DMS79 (cell line): ENCODE measurements around the gene TPPP.
"Not testable (repeated sequence)": the region's sequence is repeated elsewhere in the genome, so short reads cannot be mapped to it uniquely, and the experiment has no call there.

Source experiments
- DNase-seq: peaks from one replicate; lab custom pipeline; 2025; lab: John Stamatoyannopoulos, UW

The TPPP gene

DNA sequence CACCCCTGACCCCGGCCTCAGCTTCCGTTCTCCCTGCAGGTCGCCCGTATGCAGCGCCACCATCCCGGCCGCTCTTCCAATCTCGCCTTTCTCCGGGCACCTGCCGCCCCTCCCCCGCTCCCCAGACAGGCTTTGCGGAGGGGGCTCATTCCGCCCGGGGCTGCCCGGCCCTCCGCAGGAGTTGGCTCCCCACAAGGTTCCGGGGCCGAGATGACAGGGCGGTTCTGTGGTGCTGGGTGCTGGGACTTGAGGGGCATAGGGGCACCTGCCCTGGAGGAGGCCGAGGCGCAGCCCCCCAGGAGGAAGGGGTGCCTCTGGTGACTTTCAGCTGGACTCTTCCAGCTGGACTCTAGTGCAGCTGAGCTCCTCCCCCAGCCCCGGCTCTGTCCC lies 885 bp upstream of the TPPP start:
- DNase-seq, result not testable (repeated sequence)

DNA sequence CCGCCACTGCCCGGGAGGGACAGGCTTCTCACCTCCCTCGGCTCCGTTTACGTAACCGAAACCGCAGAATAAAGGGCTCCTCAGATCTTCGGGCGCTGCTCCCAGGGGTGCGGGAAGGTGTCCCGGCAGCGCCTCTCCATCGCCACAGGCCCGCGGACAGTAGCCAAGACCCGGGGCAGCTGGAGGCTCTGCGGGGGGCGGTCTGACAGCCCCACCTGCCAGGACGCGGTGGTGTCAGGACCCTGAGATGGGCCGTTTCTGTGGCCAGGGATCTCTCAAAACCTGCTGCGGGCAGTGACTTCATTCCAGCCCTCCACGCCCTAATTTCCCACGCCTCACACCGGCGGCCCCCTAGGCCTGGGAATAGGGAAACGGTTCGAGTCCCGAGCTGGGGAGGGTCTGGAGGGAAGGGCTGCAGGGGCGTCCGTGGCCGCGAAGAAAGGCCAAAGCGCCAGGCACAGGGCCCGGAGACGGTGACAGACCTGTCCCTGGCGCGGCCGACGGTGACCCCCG lies 567 bp downstream of the TPPP start:
- not testable (repeated sequence) for DNase-seq

DNA sequence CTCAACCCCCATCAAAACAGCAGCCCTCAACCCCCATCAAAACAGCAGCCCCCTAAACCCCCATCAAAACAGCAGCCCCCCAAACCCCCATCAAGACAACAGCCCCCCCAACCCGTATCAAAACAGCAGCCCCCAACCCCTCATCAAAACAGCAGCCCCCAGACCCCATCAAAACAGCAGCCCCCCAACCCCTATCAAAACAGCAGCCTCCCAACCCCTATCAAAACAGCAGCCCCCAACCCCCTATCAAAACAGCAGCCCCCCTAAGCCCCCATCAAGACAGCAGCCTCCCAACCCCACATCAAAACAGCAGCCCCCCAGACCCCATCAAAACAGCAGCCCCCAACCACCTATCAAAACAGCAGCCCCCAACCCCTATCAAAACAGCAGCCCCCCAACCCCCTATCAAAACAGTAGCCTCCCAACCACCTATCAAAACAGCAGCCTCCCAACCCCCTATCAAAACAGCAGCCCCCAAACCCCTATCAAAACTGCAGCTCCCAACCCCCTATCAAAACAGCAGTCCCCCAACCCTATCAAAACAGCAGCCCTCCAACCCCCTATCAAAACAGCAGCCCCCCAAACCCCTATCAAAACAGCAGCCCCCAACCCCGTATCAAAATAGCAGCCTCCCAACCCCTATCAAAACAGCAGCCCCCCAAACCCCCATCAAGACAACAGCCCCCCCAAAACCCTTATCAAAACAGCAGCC lies 1.2 kb downstream of the TPPP start:
- DNase-seq, result no peak

GRCh38 chr5:691049-691448 lies 2.1 kb downstream of the TPPP start:
- DNase-seq, result not testable (repeated sequence)

- DNase-seq, result not testable (repeated sequence)
Observed at GRCh38 chr5:690293-690692, 2.9 kb downstream of the TPPP start.

GRCh38 chr5:688348-689010 lies 4.7 kb downstream of the TPPP start:
- DNase-seq, result not testable (repeated sequence)

GRCh38 chr5:686936-687335 lies 6.2 kb downstream of the TPPP start:
- DNase-seq, result not testable (repeated sequence)

DNA sequence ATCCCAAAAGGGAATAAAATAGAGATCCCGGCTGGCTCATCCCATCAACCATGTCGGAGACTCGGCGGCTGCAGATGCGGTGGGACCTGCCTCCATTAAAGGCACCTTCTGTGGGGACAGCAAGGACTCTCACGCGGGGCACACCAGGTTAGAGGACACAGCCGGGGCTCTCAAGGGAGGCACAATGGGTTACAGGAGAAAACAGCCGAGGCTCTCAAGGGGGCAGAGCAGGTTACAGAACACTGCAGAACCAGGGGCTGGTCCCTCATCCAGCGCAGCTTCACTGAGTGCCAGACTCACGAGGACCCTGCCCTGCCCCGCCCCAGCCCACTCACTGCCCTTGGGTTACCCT lies 7.0 kb downstream of the TPPP start:
- DNase-seq, result not testable (repeated sequence)

- no peak for DNase-seq
Observed at GRCh38 chr5:685262-686171, 7.6 kb downstream of the TPPP start.

DNA sequence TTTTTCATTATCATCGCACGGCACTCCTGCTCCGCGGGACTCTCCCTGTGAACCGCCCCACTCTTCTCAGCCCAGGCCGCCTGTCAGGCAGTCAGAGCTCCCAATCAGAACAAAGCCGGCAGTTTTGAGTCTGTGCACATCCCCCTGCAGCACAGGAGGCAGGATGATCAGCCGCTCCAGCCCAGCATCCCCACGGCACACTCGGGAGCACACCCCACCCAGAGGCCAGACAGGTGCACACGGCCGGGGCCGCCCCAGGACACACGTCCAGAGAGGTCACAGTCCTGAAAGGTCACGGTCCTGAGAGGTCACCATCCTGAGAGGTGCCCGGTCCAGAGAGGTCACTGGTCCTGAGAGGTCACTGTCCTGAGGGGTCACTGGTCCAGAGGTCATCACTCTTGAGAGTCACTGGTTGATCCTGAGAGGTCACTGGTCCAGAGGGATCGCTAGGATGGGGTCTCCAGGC lies 8.4 kb downstream of the TPPP start:
- DNase-seq, result no peak

DNA sequence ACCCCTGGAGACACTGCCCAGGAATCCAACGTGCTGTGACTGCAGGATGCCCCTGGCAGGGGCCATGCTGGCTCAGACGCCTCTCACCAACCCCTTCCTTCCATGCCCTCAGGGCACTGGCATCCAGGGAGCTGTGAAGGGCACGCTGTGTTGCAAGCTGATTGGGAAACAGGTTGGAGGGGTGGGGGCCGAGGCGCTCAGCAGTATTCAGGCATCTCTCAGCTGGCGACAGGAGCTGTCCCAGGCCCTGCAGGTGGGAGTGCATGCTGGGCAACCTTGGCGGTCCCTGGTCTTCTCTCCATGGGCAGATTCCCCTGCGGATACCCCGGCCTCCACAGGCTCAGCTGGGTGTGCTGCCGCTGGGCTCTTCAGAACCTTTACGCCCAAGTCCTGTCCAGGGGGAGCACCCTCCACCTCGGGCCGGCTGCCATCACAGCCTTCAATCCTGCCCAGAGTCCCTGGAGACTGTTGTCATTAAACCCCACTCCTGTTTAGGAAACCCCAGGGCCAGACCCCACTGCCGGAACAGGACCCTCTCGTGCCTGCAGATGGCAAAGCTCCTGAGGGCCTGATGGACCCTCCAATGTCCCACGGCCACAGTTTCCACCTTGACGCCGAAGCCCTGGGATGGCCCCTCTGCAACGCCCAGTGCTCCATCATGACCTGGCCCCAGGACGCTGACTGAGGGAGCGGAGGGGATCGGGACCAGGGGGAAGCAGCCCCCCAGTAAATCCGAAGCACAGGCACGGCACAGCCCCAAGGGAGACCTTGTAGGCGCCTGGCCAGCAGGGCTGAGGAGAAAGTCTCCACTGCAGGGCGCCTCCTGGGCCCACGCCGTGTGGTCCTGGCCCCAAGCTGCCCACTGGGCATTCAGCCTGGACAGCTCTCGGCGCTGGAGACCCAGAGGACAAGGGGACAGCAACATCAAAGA lies 9.3 kb downstream of the TPPP start:
- DNase-seq, result no peak

- not testable (repeated sequence) for DNase-seq
Observed at GRCh38 chr5:682651-683358, 10.3 kb downstream of the TPPP start.

GRCh38 chr5:682216-682615 lies 10.9 kb downstream of the TPPP start:
- not testable (repeated sequence) for DNase-seq

DNA sequence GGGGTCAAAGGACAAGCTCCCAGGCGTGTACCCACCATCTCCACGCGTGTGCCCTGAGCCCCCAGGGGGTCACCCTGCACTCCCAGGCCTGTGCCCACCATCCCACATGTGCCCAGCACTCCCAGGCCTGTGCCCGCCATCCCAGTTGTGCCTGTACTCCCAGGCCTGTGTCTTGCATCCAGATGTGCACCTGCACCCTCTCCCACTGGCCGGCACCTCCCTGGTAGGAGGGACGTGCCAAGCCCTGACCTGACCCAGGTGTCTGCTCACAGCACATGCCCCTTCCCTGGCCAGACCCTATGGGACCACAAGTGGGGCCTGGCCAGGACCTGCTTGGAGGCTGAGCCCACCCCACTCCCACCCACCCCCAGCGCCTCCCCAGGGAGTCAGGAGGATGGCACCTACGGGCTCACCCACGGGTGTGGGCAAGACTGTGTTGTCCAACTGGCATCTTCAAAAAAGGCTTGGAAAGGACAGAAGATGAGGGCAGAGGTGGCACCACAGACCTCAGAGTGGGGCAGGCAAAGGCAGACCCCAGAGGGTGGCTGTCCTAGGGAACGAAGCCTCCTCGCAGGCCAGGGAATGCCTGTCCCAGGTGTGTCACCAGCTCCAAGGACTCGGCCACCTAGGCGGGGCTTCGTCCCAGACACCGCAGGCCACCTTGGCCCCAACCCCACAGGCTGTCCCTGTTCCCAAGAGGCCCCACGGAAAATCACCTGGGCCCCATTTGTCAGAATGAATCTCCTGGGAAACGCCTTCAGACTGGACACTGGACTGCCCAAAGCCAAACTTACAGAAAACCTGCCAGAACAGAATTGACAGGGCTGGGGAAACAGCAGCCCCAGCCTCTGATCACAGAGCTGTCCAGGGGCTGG lies 11.6 kb downstream of the TPPP start:
- DNase-seq, result not testable (repeated sequence)

- not testable (repeated sequence) for DNase-seq
Observed at GRCh38 chr5:680836-681235, 12.3 kb downstream of the TPPP start.

DNA sequence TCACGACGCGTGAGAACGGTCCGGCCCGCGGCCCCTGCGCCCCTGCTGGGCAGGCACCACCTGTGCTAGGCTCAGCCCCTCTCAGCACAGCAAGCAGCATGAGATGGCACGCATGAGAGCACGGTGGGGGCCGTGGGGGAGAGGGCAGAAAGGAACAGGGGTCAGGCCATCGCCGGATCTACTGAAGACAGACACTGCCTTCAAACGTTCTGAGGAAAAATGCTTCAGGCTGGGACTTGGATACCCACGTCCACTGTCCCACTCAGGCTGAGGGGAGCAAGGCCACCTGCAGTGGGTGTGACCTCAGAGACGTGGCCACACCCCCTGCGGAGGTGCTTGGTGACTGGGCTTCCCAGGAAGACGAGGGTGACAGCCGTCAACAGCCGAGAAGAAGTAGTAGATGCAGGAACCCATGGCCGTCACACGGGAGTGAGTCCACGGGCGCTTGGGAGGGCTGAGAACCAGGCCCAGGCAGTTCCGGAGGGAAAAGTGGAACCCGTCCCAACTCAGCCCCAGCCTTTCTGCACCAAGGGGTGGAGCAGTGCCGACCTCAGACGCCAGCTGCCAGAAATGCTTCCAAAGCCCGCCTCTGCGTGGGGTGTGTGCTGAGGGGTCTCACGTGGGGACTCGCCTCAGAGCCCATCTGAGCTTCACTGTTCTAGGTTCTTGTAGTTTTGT lies 12.9 kb downstream of the TPPP start:
- not testable (repeated sequence) for DNase-seq

DNA sequence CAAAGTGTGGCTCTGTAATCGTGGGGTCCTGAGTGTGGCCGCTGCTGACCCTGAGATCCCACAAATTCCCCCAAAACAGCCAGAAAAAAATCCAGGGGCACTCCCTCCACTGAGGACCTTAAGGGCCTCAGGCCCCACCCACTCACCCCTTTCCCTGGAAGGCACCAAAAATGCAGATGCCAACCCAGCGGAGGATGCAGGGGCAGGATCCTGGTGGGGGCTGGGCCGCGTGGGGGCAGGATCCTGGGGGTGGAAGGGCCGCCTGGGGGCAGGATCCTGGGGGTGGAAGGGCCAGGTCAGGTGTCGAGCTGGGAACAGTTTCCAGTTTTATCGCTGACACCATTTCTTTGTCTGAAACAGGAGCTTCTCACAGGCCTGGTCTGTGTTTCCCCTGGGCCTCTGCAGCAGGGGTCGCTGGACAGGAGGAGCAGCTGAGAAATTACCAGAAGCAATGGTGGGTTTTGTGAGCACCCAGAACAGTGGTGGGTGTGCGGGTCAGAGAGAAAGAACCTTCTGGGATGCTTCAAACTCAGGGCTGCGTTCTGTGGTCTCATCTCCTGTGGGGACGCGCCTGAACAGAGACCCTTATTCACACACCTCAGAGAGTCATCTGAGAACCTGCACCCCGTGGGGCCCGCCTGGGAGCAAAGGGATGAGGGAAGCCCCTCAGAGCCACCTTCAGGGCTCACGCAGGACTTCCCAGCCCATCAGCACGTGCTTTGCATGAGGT lies 13.8 kb downstream of the TPPP start:
- DNase-seq, result not testable (repeated sequence)

- DNase-seq, result not testable (repeated sequence)
Observed at GRCh38 chr5:678521-678920, 14.6 kb downstream of the TPPP start.
